GM19397 (cell line): Measurements from ENCODE around the gene ADGRA1.

Experiments
- ATAC-seq: cut with Tn5 transposase; IDR thresholded peaks from one replicate; pipeline ENCODE4 v1.9.1; 2021; ENCODE audit warnings: mild to moderate bottlenecking, moderate library complexity; ENCODE audit not compliant: unreplicated experiment

Gene ADGRA1

GRCh38 chr10:133160826-133161471 is 73.2 kb downstream of the ADGRA1 start:
- ATAC-seq, result no peak

GRCh38 chr10:133161486-133162109 is 73.9 kb downstream of the ADGRA1 start:
- ATAC-seq, result no peak

- no peak for ATAC-seq
Measured at GRCh38 chr10:133162178-133162909, 74.6 kb downstream of the ADGRA1 start.

- no peak for ATAC-seq
Measured at GRCh38 chr10:133162910-133163856, 75.5 kb downstream of the ADGRA1 start.

GRCh38 chr10:133163889-133164815 is 76.4 kb downstream of the ADGRA1 start:
- no peak for ATAC-seq

- no peak for ATAC-seq
Measured at GRCh38 chr10:133164816-133165555, 77.3 kb downstream of the ADGRA1 start.

GRCh38 chr10:133165556-133166503 is 78.1 kb downstream of the ADGRA1 start:
- ATAC-seq, result no peak

- ATAC-seq, result no peak
Measured at GRCh38 chr10:133166504-133166827, 78.7 kb downstream of the ADGRA1 start.

- ATAC-seq, result no peak
Measured at GRCh38 chr10:133166828-133167692, 79.3 kb downstream of the ADGRA1 start.

GRCh38 chr10:133167693-133168616 is 80.2 kb downstream of the ADGRA1 start:
- ATAC-seq, result no peak

GRCh38 chr10:133168617-133169031 is 80.9 kb downstream of the ADGRA1 start:
- ATAC-seq, result no peak

- ATAC-seq, result no peak
Measured at GRCh38 chr10:133169173-133169947, 81.6 kb downstream of the ADGRA1 start.

GRCh38 chr10:133170092-133170491 is 82.4 kb downstream of the ADGRA1 start:
- ATAC-seq, result no peak

GRCh38 chr10:133173860-133174640 is 86.3 kb downstream of the ADGRA1 start:
- no peak for ATAC-seq
